SK-N-MC (cell line): ENCODE results near the gene ARHGAP24.

Experiments
- EZH2 ChIP-seq: fragments of 200-600 bp; sonication (generic); IDR thresholded peaks from one replicate; pipeline ENCODE4 v1.6.1; 2017; ENCODE audit warnings: antibody characterized with exemption
- FOXP2 ChIP-seq: optimal IDR thresholded peaks from 2 replicates; pipeline ENCODE3; 2011; ENCODE audit warnings: mild to moderate bottlenecking, moderate library complexity; ENCODE audit not compliant: insufficient read depth; ENCODE audit errors: extremely low read length, control extremely low read depth
- POLR2AphosphoS5 ChIP-seq: IDR thresholded peaks from 2 replicates; pipeline ENCODE4 v1.6.1; 2012; ENCODE audit warnings: mild to moderate bottlenecking, low read depth, low read length, borderline replicate concordance

- TF ChIP-seq POLR2AphosphoS5 = no peak
- no peak for TF ChIP-seq EZH2
- TF ChIP-seq FOXP2 = no peak
These were observed 362.4 kb downstream of the ARHGAP24 start for GRCh38 chr4:85837439-85837733.
